Myocyte (in vitro differentiated cells): ENCODE results near the gene DIPK2B. TPM values are rescaled to one million over a fixed set of nuclear protein-coding genes. Genes with fewer than 3 reads are reported as not detected.

ENCODE experiments used
- DNase-seq: peaks from one replicate; pipeline ENCODE4 v3.0.0-alpha.2; 2012; ENCODE audit warnings: low read depth
- polyA plus RNA-seq: library from polyadenylated mRNA; unstranded; fragments of >200 nt; gene quantifications from one replicate; pipeline ENCODE4 v1.2.1, GENCODE V29; 2012; ENCODE audit warnings: missing spikeins
- total RNA-seq: library from RNA; depleted of rRNA; stranded (reverse); fragments of >200 nt; gene quantifications from 2 replicates; pipeline ENCODE4 v1.2.3, GENCODE V29; 2014

Gene DIPK2B
- not detected in 2 replicates for total RNA-seq
- polyA plus RNA-seq: not detected

GRCh38 chrX:45200741-45201234 is at the start of gene DIPK2B:
TSS of gene DIPK2B (minus strand) at chrX:45200876. CDS start at chrX:45200826, 50 bp downstream.
- no peak for DNase-seq

GRCh38 chrX:45240301-45240700 is 39.6 kb upstream of the DIPK2B start:
- no peak for DNase-seq

- DNase-seq: no peak
These were observed 37.8 kb upstream of the DIPK2B start for GRCh38 chrX:45238489-45238888.

- DNase-seq: no peak
These were observed 32.9 kb upstream of the DIPK2B start for GRCh38 chrX:45233531-45233930.

GRCh38 chrX:45232139-45232538 is 31.5 kb upstream of the DIPK2B start:
- no peak for DNase-seq

- no peak for DNase-seq
These were observed 29.7 kb upstream of the DIPK2B start for GRCh38 chrX:45230410-45230809.

- no peak for DNase-seq
These were observed 28.7 kb upstream of the DIPK2B start for GRCh38 chrX:45229348-45229747.

- DNase-seq: peak; percentile 23
These were observed 27.4 kb upstream of the DIPK2B start for GRCh38 chrX:45228126-45228525.

GRCh38 chrX:45208121-45208856 is 7.6 kb upstream of the DIPK2B start:
- no peak for DNase-seq

- no peak for DNase-seq
These were observed 1.5 kb upstream of the DIPK2B start for GRCh38 chrX:45202171-45202570.

GRCh38 chrX:45198706-45199105 is 2.0 kb downstream of the DIPK2B start:
- no peak for DNase-seq

- DNase-seq: no peak
These were observed 2.4 kb downstream of the DIPK2B start for GRCh38 chrX:45198301-45198700.

GRCh38 chrX:45196701-45197100 is 4.0 kb downstream of the DIPK2B start:
- DNase-seq: no peak

GRCh38 chrX:45191820-45192409 is 8.8 kb downstream of the DIPK2B start:
- DNase-seq: no peak

- no peak for DNase-seq
These were observed 9.3 kb downstream of the DIPK2B start for GRCh38 chrX:45191383-45191782.

GRCh38 chrX:45187731-45188130 is 12.9 kb downstream of the DIPK2B start:
- no peak for DNase-seq

- DNase-seq: no peak
These were observed 14.0 kb downstream of the DIPK2B start for GRCh38 chrX:45186643-45187026.

- no peak for DNase-seq
These were observed 16.5 kb downstream of the DIPK2B start for GRCh38 chrX:45184211-45184610.

GRCh38 chrX:45172890-45173289 is 27.8 kb downstream of the DIPK2B start:
- DNase-seq: no peak

GRCh38 chrX:45166781-45167180 is 33.9 kb downstream of the DIPK2B start:
- no peak for DNase-seq

GRCh38 chrX:45165726-45166125 is 35.0 kb downstream of the DIPK2B start:
- DNase-seq: no peak

GRCh38 chrX:45164995-45165394 is 35.7 kb downstream of the DIPK2B start:
- DNase-seq: no peak
